PFSK-1 (cell line): Measurements from ENCODE around the gene CCIN.

Experiments
- FOXP2 ChIP-seq: optimal IDR thresholded peaks from 2 replicates; pipeline ENCODE3; 2011; ENCODE audit warnings: borderline replicate concordance, control low read depth, inconsistent platforms; ENCODE audit not compliant: insufficient read depth; ENCODE audit errors: extremely low read length, extremely low read depth
- POLR2AphosphoS5 ChIP-seq: IDR thresholded peaks from 2 replicates; pipeline ENCODE4 v1.6.1; 2012; ENCODE audit warnings: low read depth, mild to moderate bottlenecking, control low read depth, low read length, moderate library complexity
- REST ChIP-seq, 2 experiments: IDR thresholded peaks; 2 replicates each; pipeline versions ENCODE4 v1.6.1 to v1.8.0; 2011 to 2012; ENCODE audit warnings: low read depth in 2 of 2, low read length in 2 of 2, control low read depth in 1 of 2, inconsistent platforms in 1 of 2, mild to moderate bottlenecking in 1 of 2, moderate library complexity in 1 of 2; ENCODE audit not compliant: insufficient read depth in 1 of 2
- SIN3A ChIP-seq: IDR thresholded peaks from 2 replicates; pipeline ENCODE4 v1.6.1; 2012; ENCODE audit warnings: mild to moderate bottlenecking, low read length, moderate library complexity, borderline replicate concordance; ENCODE audit not compliant: insufficient read depth
- TAF1 ChIP-seq: IDR thresholded peaks from 2 replicates; pipeline ENCODE4 v1.6.1; 2012; ENCODE audit warnings: low read length, control low read depth, borderline replicate concordance; ENCODE audit not compliant: insufficient read depth

Gene CCIN

GRCh38 chr9:36144309-36145232 is 24.6 kb upstream of the CCIN start:
- no peak for TF ChIP-seq SIN3A
- TF ChIP-seq TAF1, result no peak
- TF ChIP-seq REST (IDR thresholded peaks at IDR 0.05; ENCODE audit: insufficient read depth in 1 of 2, low read depth in 2 of 2, low read length in 2 of 2), result no peak
- no peak for TF ChIP-seq POLR2AphosphoS5
- no peak for TF ChIP-seq FOXP2

DNA sequence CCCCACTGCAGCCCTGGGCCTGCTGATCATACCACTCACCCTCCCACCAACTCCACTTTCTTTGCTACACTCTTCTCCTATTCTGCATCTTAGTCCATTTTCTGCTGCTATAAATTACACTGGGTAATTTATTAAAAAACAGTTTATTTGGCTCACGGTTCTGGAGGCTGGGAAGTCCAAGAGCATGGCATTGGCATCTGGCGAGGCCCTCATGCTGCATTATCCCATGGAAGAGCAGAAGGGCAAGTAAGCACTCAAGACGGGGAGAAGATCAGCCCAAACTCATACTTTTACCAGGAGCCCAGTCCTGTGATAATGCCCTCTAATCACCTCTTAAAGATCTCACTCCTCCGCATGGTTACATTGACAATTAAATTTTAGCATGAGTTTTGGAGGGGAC is 23.2 kb upstream of the CCIN start:
- TF ChIP-seq REST (IDR thresholded peaks at IDR 0.05; ENCODE audit: insufficient read depth in 1 of 2, low read depth in 2 of 2, low read length in 2 of 2) (no peak), FOXP2 (no peak), SIN3A (no peak), POLR2AphosphoS5 (no peak), TAF1 (no peak)

DNA sequence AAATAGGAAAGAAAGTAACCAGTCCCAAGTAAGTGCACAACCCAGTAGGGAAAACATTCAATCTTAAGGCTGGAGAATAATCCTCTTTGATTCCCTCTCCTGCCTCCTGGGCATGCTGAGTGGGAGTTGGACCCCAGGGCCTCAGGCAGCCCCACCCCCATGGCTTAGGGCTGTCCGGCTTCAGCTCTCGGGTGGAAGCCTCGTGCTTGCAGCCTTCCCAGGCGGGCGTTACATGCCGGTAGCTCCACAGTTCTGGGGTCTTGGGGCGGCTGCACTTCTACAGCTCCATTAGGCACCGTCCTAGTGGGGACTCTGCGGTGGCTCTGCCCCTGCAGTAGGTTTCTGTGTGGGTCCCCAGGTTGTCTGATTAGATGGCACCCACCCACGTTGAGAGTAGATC is 22.5 kb upstream of the CCIN start:
- TF ChIP-seq POLR2AphosphoS5 (no peak), SIN3A (no peak), REST (IDR thresholded peaks at IDR 0.05; ENCODE audit: insufficient read depth in 1 of 2, low read depth in 2 of 2, low read length in 2 of 2) (no peak), FOXP2 (no peak), TAF1 (no peak)

GRCh38 chr9:36147441-36148175 is 21.6 kb upstream of the CCIN start:
- no peak for TF ChIP-seq TAF1

DNA sequence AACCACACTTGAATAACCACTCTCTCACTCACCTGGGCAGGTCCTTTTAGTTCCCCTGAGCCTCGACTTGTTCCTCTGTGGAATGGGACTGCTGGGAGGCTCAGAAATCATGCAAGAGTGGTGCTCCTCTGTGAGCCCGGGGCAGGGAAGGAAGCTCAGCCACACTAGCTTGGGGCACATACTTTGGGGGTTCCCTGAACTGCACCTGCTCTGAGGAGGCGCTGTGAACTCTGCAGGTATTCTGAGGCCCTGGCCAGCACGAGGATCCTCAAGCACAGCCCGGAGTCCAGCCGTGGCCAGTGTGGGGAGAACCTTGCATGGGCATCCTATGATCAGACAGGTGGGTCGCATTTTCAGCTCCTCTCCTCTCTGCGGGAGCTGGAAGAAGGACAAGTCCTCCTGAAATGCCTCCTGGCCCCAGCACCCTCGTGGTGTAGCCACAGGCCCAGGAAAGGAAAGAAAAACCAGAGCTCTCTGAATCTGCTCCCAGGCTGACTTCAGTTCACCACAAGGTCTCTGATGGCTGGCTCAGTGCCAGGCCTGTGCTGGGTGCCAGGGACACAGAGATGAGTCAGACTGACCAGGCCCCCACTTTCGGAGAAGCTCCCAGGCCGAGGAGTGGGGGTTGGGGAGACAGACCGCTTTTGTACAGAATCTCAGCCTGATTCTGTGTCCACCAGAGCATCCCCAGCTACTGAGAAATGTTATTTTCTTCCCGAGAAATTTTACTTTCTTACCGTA is 20.7 kb upstream of the CCIN start:
- no peak for TF ChIP-seq FOXP2
- no peak for TF ChIP-seq TAF1
- no peak for TF ChIP-seq POLR2AphosphoS5
- TF ChIP-seq REST (IDR thresholded peaks at IDR 0.05; ENCODE audit: insufficient read depth in 1 of 2, low read depth in 2 of 2, low read length in 2 of 2), result no peak
- TF ChIP-seq SIN3A, result no peak
